Caco-2 (cell line): ENCODE results near the gene LRFN5. TPM values are rescaled to one million over a fixed set of nuclear protein-coding genes. Genes with fewer than 3 reads are reported as not detected.

ENCODE experiments used
- BruUV-seq: library from RNA; stranded (reverse); fragments of 400-500 nt; replicated peaks from 2 replicates; lab custom pipeline; 2021; lab: Mats Ljungman, UMichigan
- CTCF ChIA-PET: fragments of 300-600 bp; sonication (Branson Sonifier 250); formaldehyde crosslinking; loops from one replicate; lab custom pipeline; 2022; ENCODE audit warnings: antibody characterized with exemption; lab: Charles Lee
- POLR2A ChIA-PET: fragments of 300-600 bp; sonication (Branson Sonifier 250); formaldehyde crosslinking; loops from one replicate; lab custom pipeline; 2022; ENCODE audit warnings: antibody characterized with exemption; lab: Charles Lee
- DNase-seq, 2 experiments: peaks; one replicate each; pipeline versions ENCODE4 v3.0.0 to v3.0.0-alpha.2; 2020 to 2022
- H3K27me3 ChIP-seq: replicated peaks from 2 replicates; pipeline ENCODE4 v1.6.0; 2011; ENCODE audit warnings: low read length; ENCODE audit not compliant: control insufficient read depth, insufficient read depth
- H3K36me3 ChIP-seq: 2 replicates; pipeline ENCODE4 v1.5.1; 2011; ENCODE audit warnings: low read length; ENCODE audit not compliant: control insufficient read depth, insufficient read depth
- H3K4me1 ChIP-seq: fragments of 250-450 bp; sonication (Bioruptor Pico); 2 replicates; pipeline ENCODE4 v1.5.1; 2020; ENCODE audit warnings: mild to moderate bottlenecking
- H3K4me3 ChIP-seq: 2 replicates; pipeline ENCODE4 v1.5.1; 2011; ENCODE audit warnings: low read depth, mild to moderate bottlenecking, control low read depth, low read length
- H3K9me3 ChIP-seq: fragments of 250-450 bp; sonication (Bioruptor Pico); 2 replicates; pipeline ENCODE4 v1.5.1; 2020; ENCODE audit warnings: mild to moderate bottlenecking, moderate library complexity
- H3K27ac Mint-ChIP-seq: one replicate; pipeline ENCODE4 v1.8.0; 2022; ENCODE audit warnings: mixed read lengths; ENCODE audit not compliant: unreplicated experiment
- H3K27me3 Mint-ChIP-seq: one replicate; pipeline ENCODE4 v1.8.0; 2022; ENCODE audit warnings: mixed read lengths; ENCODE audit not compliant: insufficient read depth, unreplicated experiment
- H3K36me3 Mint-ChIP-seq: one replicate; pipeline ENCODE4 v1.8.0; 2022; ENCODE audit warnings: mild to moderate bottlenecking, mixed read lengths; ENCODE audit not compliant: insufficient read depth, unreplicated experiment
- H3K4me1 Mint-ChIP-seq: one replicate; pipeline ENCODE4 v1.8.0; 2022; ENCODE audit warnings: low read depth, mixed read lengths; ENCODE audit not compliant: unreplicated experiment
- H3K4me3 Mint-ChIP-seq: one replicate; pipeline ENCODE4 v1.8.0; 2022; ENCODE audit warnings: mild to moderate bottlenecking, moderate library complexity, mixed read lengths; ENCODE audit not compliant: unreplicated experiment
- H3K9me3 Mint-ChIP-seq: one replicate; pipeline ENCODE4 v1.8.0; 2022; ENCODE audit warnings: mixed read lengths; ENCODE audit not compliant: unreplicated experiment
- intact Hi-C: fragments of 100-400 bp; cut with micrococcal nuclease; formaldehyde crosslinking; loops from one replicate; pipeline ENCODE4 v1.10.0; 2022; ENCODE audit not compliant: unreplicated experiment
- total RNA-seq: library from RNA; stranded (reverse); gene quantifications from 2 replicates; pipeline ENCODE4 v1.2.3, GENCODE V29; 2022
- TF ChIP-seq, protein P1 (sequence below), 2 experiments: fragments of 200-600 bp in 1 of 2; IDR thresholded peaks; 1 replicate in 1 of 2; 2 replicates in 1 of 2; pipeline versions ENCODE4 v1.5.1 to v1.8.0; 2011 to 2022; ENCODE audit warnings: antibody characterized with exemption in 1 of 2, control low read depth in 1 of 2, inconsistent platforms in 1 of 2, low read depth in 1 of 2, low read length in 1 of 2, mild to moderate bottlenecking in 1 of 2, moderate library complexity in 1 of 2; ENCODE audit not compliant: insufficient read depth in 1 of 2, severe bottlenecking in 1 of 2, unreplicated experiment in 1 of 2

LRFN5 gene
- total RNA-seq, 1 experiment from 2014 or later = not detected

DNA sequence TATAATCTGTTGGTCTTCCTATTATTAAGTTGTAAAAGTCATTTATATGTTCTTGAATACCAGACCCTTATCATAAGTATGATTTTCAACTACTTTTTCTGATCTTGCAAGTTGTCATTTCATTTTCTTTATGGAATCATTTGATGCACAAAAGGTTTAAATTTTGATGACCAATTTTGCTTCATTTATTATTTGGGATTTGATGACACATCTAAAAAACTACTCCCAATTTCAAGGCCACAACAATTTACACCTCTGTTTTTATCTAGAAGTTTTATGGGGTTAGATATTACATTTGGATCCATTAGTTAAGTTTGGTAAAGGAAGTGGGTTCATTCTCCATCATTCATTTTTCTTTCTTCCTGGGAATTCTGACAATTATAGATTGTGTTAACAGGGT lies 259.2 kb downstream of the LRFN5 start:
- Histone ChIP-seq H3K4me1 (no peaks in the 10 kb centered on the region), H3K36me3 (no peaks in the 10 kb centered on the region), H3K9me3 (no peaks in the 10 kb centered on the region), H3K27me3 (no peaks in the 10 kb centered on the region), H3K4me3 (no peak overlapping the region)
- no peaks in the 10 kb centered on the region for H3K36me3 Mint-ChIP-seq
- intact Hi-C loops = no loop called here
- POLR2A ChIA-PET = no interaction called here
- no peak for DNase-seq
- H3K27ac Mint-ChIP-seq = no peak overlapping the region
- no peaks in the 10 kb centered on the region for H3K27me3 Mint-ChIP-seq
- H3K4me1 Mint-ChIP-seq = no peaks in the 10 kb centered on the region
- no TSS peak for BruUV-seq
- CTCF ChIA-PET = no interaction called here
- H3K9me3 Mint-ChIP-seq = no peaks in the 10 kb centered on the region
- no peak overlapping the region for H3K4me3 Mint-ChIP-seq
- TF ChIP-seq, protein P1, sequence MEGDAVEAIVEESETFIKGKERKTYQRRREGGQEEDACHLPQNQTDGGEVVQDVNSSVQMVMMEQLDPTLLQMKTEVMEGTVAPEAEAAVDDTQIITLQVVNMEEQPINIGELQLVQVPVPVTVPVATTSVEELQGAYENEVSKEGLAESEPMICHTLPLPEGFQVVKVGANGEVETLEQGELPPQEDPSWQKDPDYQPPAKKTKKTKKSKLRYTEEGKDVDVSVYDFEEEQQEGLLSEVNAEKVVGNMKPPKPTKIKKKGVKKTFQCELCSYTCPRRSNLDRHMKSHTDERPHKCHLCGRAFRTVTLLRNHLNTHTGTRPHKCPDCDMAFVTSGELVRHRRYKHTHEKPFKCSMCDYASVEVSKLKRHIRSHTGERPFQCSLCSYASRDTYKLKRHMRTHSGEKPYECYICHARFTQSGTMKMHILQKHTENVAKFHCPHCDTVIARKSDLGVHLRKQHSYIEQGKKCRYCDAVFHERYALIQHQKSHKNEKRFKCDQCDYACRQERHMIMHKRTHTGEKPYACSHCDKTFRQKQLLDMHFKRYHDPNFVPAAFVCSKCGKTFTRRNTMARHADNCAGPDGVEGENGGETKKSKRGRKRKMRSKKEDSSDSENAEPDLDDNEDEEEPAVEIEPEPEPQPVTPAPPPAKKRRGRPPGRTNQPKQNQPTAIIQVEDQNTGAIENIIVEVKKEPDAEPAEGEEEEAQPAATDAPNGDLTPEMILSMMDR (IDR thresholded peaks at IDR 0.05; ENCODE audit: insufficient read depth in 1 of 2, low read depth in 1 of 2, low read length in 1 of 2, severe bottlenecking in 1 of 2, unreplicated experiment in 1 of 2) = no peak

DNA sequence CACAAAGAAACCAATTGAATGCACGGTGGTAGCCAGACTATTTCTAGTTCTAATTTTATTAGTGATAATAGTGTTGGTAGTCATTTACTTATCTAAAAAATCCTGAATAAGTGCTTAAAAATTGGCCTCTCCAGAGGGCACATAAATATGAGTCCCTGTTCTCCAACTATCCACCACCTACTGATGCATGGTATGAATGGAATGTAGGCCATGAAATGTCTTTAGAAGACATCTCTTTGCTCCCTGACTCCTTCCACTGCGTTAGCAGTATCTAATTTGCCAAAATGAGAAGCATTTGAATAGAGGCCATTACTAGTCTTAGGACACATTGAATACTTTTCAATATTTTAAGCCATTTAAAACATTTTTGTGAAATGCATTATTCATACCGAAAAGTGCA lies 261.7 kb downstream of the LRFN5 start:
- Histone ChIP-seq H3K4me3 (no peak overlapping the region), H3K27me3 (no peaks in the 10 kb centered on the region), H3K36me3 (no peaks in the 10 kb centered on the region), H3K4me1 (no peaks in the 10 kb centered on the region), H3K9me3 (no peaks in the 10 kb centered on the region)
- H3K4me1 Mint-ChIP-seq = no peaks in the 10 kb centered on the region
- BruUV-seq = no TSS peak
- intact Hi-C loops = no loop called here
- H3K27ac Mint-ChIP-seq = no peak overlapping the region
- no peaks in the 10 kb centered on the region for H3K9me3 Mint-ChIP-seq
- POLR2A ChIA-PET = no interaction called here
- TF ChIP-seq, protein P1 (IDR thresholded peaks at IDR 0.05; ENCODE audit: insufficient read depth in 1 of 2, low read depth in 1 of 2, low read length in 1 of 2, severe bottlenecking in 1 of 2, unreplicated experiment in 1 of 2) = no peak
- H3K4me3 Mint-ChIP-seq = no peak overlapping the region
- H3K27me3 Mint-ChIP-seq = peaks cover 5% of the 10 kb centered on the region
- no peaks in the 10 kb centered on the region for H3K36me3 Mint-ChIP-seq
- CTCF ChIA-PET = no interaction called here
- DNase-seq = no peak

DNA sequence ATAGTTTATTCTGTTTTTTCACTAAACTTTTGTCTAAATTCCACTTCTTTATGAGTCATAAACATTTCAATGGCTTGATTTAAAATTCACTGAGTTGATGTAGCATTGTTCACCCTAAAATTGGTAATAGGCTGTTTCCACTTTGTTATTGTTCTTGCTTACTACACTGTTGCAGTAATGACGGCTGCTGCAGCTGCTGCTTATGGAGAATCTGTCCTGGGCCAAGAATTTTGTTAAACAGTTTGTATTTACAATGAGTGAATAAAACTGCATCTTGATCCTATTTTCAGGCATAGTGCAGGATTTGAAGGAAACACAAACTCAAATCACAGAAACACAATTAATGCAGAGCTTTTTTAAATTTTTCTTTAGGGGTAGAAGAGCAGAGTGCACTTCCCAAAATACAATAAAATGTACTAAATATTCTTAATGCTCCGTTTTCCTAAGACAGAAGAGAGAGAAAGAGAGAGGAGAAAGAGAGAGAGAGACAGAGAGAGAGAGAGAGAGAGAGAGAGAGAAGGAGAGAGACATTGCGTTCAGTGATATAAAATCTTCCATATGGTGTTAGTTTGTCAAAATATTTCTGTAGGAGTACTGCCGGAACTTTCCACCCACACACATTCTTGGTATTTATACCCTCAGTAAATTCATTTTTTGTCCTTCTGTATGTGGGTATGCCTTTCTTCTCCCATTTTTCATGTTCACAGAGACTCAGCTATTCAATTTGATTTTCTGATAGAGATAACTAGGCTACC lies 266.4 kb downstream of the LRFN5 start:
- TF ChIP-seq, protein P1 (IDR thresholded peaks at IDR 0.05; ENCODE audit: insufficient read depth in 1 of 2, low read depth in 1 of 2, low read length in 1 of 2, severe bottlenecking in 1 of 2, unreplicated experiment in 1 of 2) = no peak
- peaks cover 8% of the 10 kb centered on the region for H3K27me3 Mint-ChIP-seq
- H3K27ac Mint-ChIP-seq = peak overlapping the region; percentile 43
- DNase-seq = no peak
- intact Hi-C loops = no loop called here
- Histone ChIP-seq H3K36me3 (no peaks in the 10 kb centered on the region), H3K4me1 (no peaks in the 10 kb centered on the region), H3K27me3 (no peaks in the 10 kb centered on the region), H3K4me3 (no peak overlapping the region), H3K9me3 (no peaks in the 10 kb centered on the region)
- H3K4me3 Mint-ChIP-seq = no peak overlapping the region
- H3K9me3 Mint-ChIP-seq = no peaks in the 10 kb centered on the region
- no TSS peak for BruUV-seq
- POLR2A ChIA-PET = no interaction called here
- no peaks in the 10 kb centered on the region for H3K4me1 Mint-ChIP-seq
- no peaks in the 10 kb centered on the region for H3K36me3 Mint-ChIP-seq
- CTCF ChIA-PET = no interaction called here
